Forelimb muscle (tissue), 1 donor: Measurements from ENCODE around the gene RNF181. TPM values are rescaled to one million over a fixed set of nuclear protein-coding genes. Genes with fewer than 3 reads are reported as not detected.
"Not testable (repeated sequence)": the region's sequence is repeated elsewhere in the genome, so short reads cannot be mapped to it uniquely, and the experiment has no call there.

Experiments
- DNase-seq: peaks from one replicate; pipeline ENCODE4 v3.0.0-alpha.2; 2013; ENCODE audit warnings: low read depth
- polyA plus RNA-seq: library from polyadenylated mRNA; unstranded; fragments of 120-200 nt; gene quantifications from one replicate; pipeline ENCODE4 v1.2.1, GENCODE V29; 2013; ENCODE audit not compliant: insufficient read length

Gene RNF181
- polyA plus RNA-seq, 1 donor, result 55.9 TPM

DNA sequence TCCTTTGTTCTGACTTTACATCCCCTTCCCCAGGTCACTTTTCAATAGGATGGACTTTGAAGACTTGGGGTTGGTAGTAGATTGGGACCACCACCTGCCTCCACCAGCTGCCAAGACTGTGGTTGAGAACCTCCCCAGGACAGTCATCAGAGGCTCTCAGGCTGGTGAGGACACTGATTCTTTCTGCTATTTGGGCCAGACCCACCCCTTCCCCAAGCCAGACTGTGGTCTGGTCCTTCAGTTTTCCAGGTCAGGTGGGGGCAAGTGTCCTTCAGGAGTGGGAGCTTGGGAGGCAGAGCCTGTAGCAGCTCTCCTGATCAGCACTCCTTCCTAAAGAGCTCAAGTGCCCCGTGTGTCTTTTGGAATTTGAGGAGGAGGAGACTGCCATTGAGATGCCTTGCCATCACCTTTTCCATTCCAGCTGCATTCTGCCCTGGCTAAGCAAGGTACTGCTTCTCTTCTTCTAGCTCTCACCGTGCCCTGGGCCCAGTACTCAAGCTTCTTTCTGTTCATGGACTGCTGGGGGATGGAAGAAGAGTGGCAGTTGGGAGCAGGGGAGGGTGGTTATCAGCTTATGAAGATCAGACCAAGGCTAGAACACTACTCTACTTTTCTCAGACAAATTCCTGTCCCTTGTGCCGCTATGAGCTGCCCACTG lies 1.1 kb downstream of the RNF181 start:
- DNase-seq, result no peak

GRCh38 chr2:85597241-85597640 lies 1.7 kb downstream of the RNF181 start:
- DNase-seq, result no peak

GRCh38 chr2:85598594-85599340 lies 3.2 kb downstream of the RNF181 start:
- no peak for DNase-seq

DNA sequence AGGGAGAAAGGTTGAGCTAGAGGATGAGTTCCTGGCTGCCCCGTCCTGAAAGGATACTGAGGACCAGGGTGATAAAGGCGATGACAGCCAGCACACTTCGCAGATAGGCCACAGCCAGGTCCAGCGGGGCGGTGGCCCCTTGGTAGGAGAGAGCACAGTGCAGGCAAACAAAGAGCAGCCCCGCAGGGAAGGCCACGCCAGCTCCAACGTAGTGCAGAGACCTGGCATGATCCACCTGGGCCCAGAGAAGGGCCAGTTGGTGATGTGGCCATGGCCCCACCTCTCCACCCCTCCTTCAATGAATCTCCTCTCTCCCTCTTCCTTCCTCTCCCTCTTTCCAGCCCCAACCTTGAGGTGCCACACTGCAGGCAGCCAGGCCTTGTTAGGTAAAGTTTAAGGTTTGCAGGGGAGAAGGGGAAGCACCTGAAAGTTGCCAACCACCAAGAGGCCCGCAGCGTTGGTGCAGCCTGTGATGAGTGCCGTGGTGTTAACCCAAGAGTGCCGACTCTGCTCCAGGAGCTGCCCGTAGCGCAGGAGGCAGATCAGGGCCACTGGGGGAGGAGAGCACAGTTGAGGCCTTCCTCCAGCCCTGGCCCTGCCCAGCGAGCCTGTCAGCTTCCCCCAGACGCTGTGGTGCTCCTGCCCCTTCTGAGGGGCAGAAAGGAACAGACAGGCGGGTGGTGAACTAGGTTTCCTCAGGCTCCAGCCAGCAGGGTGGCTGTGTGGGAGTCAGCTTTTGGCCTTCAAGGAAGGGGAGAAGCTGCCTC lies 4.1 kb downstream of the RNF181 start:
- DNase-seq, result no peak

GRCh38 chr2:85600235-85600575 lies 4.7 kb downstream of the RNF181 start:
- DNase-seq, result no peak

DNA sequence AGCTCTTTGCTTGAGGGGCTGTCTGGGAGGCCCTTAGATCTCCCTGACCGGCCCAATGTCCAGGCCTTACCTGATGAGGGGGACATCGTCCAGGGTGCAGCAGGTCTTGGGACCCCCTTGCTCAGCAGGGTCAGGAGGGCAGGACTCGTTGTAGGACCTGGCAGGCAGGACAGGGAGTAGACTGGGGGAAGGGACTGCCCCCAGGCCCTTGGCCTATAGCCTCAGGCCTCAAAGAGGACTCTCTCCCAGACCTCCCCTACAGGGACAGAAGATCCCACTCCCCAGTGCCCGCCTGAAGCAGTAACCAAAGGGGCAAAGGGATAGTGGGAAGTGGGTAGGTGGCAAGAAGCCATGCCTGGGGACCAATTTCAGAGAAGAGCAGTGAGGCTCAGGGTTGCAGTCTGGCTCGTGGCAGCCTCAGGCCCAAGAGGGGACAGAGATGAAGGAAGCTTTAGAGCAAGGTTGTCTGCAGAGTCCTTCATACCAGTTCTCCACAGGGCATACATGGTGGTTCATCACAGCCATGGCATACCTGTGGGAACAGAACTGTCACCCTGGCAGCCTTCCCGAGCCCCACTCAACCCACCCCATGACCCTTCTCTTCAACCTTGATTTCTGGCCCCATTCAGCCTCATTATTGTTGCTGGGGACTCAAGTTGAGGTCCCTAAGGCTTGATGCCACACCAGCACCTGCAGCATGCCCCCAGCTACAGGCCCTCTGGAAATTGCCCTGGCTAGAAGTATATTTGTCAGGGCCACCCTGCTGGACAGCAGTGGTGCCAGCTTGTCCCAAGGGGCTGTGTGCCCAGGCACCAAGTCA lies 5.6 kb downstream of the RNF181 start:
- no peak for DNase-seq

- DNase-seq, result no peak
Observed at GRCh38 chr2:85601771-85602475, 6.4 kb downstream of the RNF181 start.

GRCh38 chr2:85602476-85603234 lies 7.1 kb downstream of the RNF181 start, which contains the start of gene TMEM150A:
TSS of gene TMEM150A (minus strand) at chr2:85602698. CDS start at chr2:85601948, 750 bp downstream.
- DNase-seq, result peak; percentile 57

DNA sequence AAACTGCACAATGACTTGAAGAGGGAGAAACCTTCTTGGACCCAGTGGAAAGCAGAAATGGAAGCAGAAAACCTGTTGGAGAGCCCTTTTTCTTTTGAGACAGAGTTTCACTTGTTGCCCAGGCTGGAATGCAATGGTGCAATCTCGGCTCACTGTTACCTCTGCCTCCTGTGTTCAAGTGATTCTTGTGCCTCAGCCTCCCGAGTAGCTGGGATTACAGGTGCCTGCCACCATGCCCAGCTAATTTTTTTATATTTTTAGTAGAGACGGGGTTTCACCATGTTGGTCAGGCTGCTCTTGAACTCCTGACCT lies 8.5 kb downstream of the RNF181 start:
- not testable (repeated sequence) for DNase-seq

DNA sequence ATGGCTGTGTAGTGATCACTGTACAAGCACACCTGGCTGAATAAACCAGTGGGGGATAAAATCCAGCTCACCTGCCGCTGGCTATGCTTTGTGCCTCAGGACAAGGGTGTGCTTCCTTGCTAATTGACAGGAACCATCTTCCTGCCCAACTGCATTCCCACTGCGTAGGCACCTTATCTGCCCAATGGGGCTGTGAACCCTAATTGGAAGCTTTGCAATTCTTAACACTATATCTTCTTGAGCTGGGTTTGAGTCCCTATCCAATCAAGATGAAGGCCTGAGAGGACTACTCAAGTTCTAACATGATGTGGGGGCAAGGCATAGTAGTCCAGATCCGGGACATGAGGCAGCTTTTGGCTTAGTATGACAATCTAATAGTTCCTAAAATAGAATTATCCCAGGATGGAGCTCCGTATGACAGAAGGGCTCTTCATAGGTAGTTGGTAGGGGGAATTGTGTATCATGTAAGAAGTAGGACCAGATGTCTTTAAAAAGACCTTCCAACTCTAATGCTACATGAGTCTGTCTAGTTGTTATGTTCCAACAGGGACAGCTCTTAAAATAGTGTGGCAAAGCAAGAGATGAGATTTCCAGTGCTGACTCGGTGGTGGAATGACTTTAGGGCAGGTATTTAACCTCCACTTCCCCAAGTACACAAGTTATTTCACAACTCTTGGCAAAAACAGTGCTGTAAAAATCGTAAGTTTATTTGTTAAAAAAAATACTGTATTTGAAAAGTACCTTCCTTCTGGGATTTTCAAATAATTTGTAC lies 9.2 kb downstream of the RNF181 start:
- no peak for DNase-seq

DNA sequence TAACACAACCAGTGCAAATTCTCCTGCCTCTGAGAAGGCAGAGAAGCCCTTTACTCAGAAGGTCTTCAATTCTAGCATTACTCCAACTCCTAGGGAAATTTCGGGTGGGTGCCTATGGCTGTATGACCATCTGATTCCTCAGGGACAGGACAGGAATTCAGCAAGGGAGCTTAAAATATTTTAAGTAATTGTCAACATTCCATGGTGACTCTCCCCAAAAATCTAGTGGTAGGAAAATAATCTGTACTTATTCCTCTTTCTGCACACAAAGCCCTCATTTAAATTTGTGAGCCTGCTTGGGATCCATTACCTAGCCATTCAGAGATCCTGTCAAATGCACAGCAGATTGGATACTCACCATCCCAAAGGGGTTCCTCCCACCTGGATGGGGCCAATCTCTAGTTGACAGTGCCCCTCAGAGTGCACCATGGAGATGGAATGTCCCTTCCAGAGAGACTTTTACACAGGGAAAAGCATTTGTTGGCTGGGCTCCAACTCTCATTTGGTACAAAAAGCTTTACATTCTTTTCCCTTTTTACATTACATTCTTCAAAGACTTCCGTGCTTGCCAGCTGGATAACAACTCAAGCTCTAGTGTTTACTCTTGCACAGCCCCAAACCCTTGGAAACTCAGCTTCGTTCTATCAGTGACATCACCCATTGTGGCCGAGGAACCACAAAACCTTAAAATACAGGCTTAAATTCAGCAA lies 10.0 kb downstream of the RNF181 start:
- DNase-seq, result no peak

GRCh38 chr2:85606116-85606455 lies 10.5 kb downstream of the RNF181 start:
- DNase-seq, result no peak

DNA sequence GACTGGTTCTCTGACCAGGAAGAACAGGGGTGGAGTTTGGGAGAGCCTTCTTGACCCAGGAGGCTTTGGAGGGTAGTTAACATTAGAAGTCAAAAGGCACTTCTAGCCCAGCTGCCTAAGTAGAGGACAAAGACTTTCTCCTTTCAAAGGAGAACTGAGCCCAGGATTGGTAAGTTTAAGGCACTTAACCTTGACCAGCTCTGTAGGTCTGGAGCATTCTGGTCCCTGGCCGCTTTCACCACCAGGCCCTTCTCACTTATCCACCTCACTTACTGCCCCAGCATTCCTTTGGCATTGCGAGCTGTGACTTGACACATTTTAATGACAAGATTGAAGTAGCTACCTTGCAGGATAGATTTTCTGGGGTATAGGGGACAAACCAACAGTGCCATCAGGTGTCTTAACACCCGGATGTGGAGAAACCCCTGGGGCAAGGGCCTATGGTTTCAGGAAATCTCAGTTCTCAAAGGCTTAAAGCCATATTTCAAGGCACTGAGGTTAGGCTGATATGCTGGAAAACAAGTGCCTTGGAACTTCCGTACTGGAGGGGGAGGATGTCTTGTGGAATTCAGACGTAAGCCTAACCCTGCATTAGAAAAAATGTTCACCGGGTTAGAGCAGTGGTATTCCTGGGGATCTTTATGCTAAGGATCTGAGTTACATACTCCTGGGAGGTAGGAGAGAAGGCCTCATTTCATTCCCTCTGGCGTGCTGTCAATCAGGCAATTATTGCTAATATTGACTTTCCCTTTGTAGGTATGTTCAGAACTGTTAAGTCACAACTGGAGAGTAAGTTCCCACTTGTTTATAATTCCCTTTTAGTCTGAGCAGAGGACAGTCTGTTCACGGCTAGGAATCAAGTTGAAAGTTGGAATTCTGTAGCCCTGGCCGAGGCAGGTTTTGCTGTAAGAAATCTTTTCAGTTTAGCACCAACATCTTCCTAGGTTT lies 12.0 kb downstream of the RNF181 start:
- DNase-seq, result no peak

DNA sequence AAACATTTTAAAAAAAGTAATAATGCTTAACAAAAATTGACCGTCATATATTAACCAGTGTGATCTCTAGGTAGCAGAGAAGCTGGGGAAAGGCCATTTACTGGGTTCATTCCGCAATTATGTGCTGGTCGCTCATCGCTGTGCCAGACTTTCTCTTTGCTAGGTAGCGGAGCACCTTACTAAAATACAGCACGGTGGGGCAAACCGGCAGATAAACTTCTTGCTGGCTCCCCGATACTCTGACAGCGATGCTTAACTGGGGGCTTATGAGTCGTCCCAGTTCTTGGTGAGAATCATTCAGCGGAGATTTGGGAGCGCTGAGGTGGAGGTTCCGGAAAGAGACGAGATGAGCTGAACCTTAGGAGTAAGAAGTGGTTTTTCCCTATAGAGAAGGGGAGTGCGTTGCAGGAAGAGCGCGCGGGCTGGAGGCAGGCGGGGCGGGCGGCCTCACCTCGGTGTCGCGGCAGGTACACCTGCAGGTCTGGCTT lies 15.7 kb downstream of the RNF181 start:
- no peak for DNase-seq

DNA sequence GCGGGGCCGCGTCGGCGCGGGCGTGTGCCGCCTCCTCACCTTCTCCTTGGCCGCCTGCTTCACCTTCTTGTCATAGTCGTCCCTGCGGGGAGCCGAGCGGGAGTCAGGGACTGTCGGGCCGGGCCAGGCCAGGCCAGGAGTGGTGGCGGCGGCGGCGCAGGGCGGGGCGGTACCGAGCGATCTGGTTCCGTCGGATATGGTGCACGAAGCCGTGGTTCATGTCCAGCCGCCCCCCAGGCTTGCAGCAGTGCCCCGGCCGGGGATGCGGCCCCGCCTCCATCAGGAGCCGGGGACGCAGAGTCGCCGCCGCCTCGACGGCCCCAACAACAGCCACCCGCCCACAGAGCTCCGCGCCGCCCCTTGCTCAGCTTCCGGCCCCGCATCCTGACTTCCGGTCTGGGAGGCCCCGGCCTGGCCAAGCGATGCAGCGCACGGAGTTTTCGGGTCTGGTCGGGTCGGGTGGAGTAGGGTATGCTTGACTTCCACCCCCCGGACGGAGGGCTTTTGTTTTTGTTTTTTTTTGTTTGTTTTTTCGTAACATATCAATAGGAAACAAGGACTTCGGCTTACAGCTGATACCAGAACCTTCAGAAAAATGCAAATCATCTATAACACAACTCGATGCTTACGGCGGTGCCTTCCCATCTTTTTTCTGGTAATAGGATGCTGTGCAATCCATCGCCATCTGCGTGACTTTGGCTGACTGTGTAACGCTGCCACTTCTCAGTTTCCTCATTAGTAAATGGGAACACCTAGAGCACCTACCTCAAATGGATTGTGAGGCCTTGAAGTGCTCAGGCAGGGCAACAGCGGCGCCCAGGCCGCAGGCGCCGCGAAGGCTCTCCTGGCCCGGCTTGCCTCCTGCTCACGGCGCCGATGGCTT lies 16.4 kb downstream of the RNF181 start, which contains the start of gene C2orf68:
Gene C2orf68, minus strand, starts transcription at position 362 of the 883 bp plus-strand sequence. Its CDS starts 82 bp downstream, at position 280.
- peak; percentile 69 for DNase-seq

- DNase-seq, result no peak
Observed at GRCh38 chr2:85613717-85614515, 18.4 kb downstream of the RNF181 start.
